Psoas muscle (tissue), 8 donors: Measurements from ENCODE around the gene ADAMTSL5. TPM values are rescaled to one million over a fixed set of nuclear protein-coding genes. Genes with fewer than 3 reads are reported as not detected.
A peak's percentile ranks its signal among the peaks of the same experiment; 100 is the strongest.
"Not testable (repeated sequence)": the region's sequence is repeated elsewhere in the genome, so short reads cannot be mapped to it uniquely, and the experiment has no call there.

Experiments used
- ATAC-seq, 4 donors: fragments of 200-7000 bp; cut with Tn5 transposase; one replicate each; pipeline ENCODE4 v1.9.1; 2020; ENCODE audit warnings: moderate library complexity in 3 of 4, mild to moderate bottlenecking in 2 of 4
- DNase-seq, 2 donors: peaks; one replicate each; pipeline ENCODE4 v3.0.0-alpha.2; 2020
- H3K27ac ChIP-seq: fragments of 200-600 bp; one replicate; pipeline ENCODE4 v1.8.0; 2022
- H3K27me3 ChIP-seq, 3 donors: fragments of 200-600 bp in 1 of 3; one replicate each; pipeline versions ENCODE4 v1.6.1 to v1.8.0; 2013 to 2022; ENCODE audit warnings: low read length in 2 of 3, mild to moderate bottlenecking in 2 of 3, moderate library complexity in 1 of 3; ENCODE audit not compliant: insufficient read depth in 3 of 3
- H3K36me3 ChIP-seq, 2 donors: fragments of 200-600 bp in 1 of 2; one replicate each; pipeline versions ENCODE4 v1.6.1 to v1.8.0; 2013 to 2022; ENCODE audit warnings: low read depth in 1 of 2, mild to moderate bottlenecking in 1 of 2, moderate library complexity in 1 of 2; ENCODE audit not compliant: insufficient read depth in 1 of 2
- H3K4me1 ChIP-seq: fragments of 200-600 bp; one replicate; pipeline ENCODE4 v1.8.0; 2022
- H3K4me3 ChIP-seq: fragments of 200-600 bp; one replicate; pipeline ENCODE4 v1.8.0; 2022; ENCODE audit warnings: mild to moderate bottlenecking
- H3K9me3 ChIP-seq: fragments of 200-600 bp; one replicate; pipeline ENCODE4 v1.8.0; 2022
- CTCF ChIP-seq: fragments of 200-600 bp; IDR thresholded peaks from one replicate; pipeline ENCODE4 v1.8.0; 2022; ENCODE audit warnings: antibody characterized with exemption
- WGBS, 3 donors: extraction: QIAGEN DNeasy Blood & Tissue Kit; methylation state at CpG; one replicate each; pipeline versions ENCODE4 v1.1.6 to v1.1.7; 2013; 5-methylcytosine and 5-hydroxymethylcytosine counted together
- intact Hi-C, 2 donors: fragments of 100-400 bp; cut with DNase I; formaldehyde crosslinking; loops; one replicate each; pipeline versions ENCODE4 v1.11.0 to v1.14.2; 2022
- polyA plus RNA-seq, 3 donors: library from polyadenylated mRNA; stranded (reverse); fragments of 200-250 nt; gene quantifications; one replicate each; pipeline ENCODE4 v1.2.3, GENCODE V29; 2013
- total RNA-seq, 4 donors: library from RNA; stranded (reverse); fragmentation: NEBNext Ultra II Directional in 2 of 4; extraction: Animal tissue kit (Norgen Biotek cat#: 25700) in 2 of 4; gene quantifications; one replicate each; pipeline versions ENCODE4 v1.2.1 to v1.2.4, GENCODE V29; 2021 to 2023
- donor health status: healthy with polysubstance abuse.
- donor health status: DM: no; HTN: no; CAD: no; lungs with moderate emphysema.
- donor health status: Bipolar disorder and iron deficiency.
- donor health status: healthy.
- donor health status: DM: yes; HTN: yes; CAD: no.
- donor health status: DM: no; HTN: no; CAD: no.
- donor health status: DM: no; HTN: no; CAD: no.
- donor health status: DM: yes; HTN: yes; CAD: no.

The ADAMTSL5 gene
- total and polyA plus RNA-seq, 7 donors = 3.9 to 20.1 (median 12.6) TPM

- DNase-seq (no peak), ATAC-seq (no peak)
- H3K9me3 ChIP-seq = no peaks in the 10 kb centered on the region
- WGBS, 3 donors = 84 to 89% (median 87%) methylated on average over 21 to 36 of the region's 36 CpGs
- TF ChIP-seq CTCF = no peak
- H3K27ac ChIP-seq = no peak overlapping the region
- H3K4me3 ChIP-seq = no peak overlapping the region
- intact Hi-C loops = no loop called here
- peaks cover 9% of the 10 kb centered on the region for H3K4me1 ChIP-seq
- H3K27me3 ChIP-seq = no peaks in the 10 kb centered on the region
- H3K36me3 ChIP-seq = no peaks in the 10 kb centered on the region
Measured at GRCh38 chr19:1481893-1482360, 30.9 kb downstream of the ADAMTSL5 start.

- TF ChIP-seq CTCF = no peak
- Histone ChIP-seq H3K27ac (no peak overlapping the region), H3K9me3 (no peaks in the 10 kb centered on the region), H3K27me3 (no peaks in the 10 kb centered on the region), H3K4me3 (no peak overlapping the region), H3K36me3 (peaks cover 0 to under 1% of the 10 kb centered on the region in 2 donors), H3K4me1 (peaks cover 9% of the 10 kb centered on the region)
- DNase-seq = peak; percentile 13 to 54
- WGBS, 3 donors = 83 to 84% (median 84%) methylated on average over 25 to 26 of the region's 26 CpGs
- no peak for ATAC-seq
- intact Hi-C loops = no loop called here
Measured at GRCh38 chr19:1481224-1481892, 31.5 kb downstream of the ADAMTSL5 start.

- DNase-seq = peak; percentile 93 to 97
- H3K4me1 ChIP-seq = peaks cover 15% of the 10 kb centered on the region
- no peak for TF ChIP-seq CTCF
- peak within 1 kb of the TSS; percentile 96 for H3K4me3 ChIP-seq
- H3K27ac ChIP-seq = peak within 1 kb of the TSS; percentile 75
- 0 to 2% (median 1%) methylated on average over 61 to 71 of the region's 71 CpGs for WGBS, 3 donors
- no peaks in the 10 kb centered on the region for H3K27me3 ChIP-seq
- peaks cover 0 to 18% of the 10 kb centered on the region in 2 donors for H3K36me3 ChIP-seq
- ATAC-seq = peak; percentile 94 to 98 (median 97)
- intact Hi-C loops = no loop called here
- H3K9me3 ChIP-seq = no peaks in the 10 kb centered on the region
Measured at GRCh38 chr19:1478934-1479707, 33.7 kb downstream of the ADAMTSL5 start, which contains the start of gene C19orf25. Gene C19orf25, minus strand, starts transcription at chr19:1479215. Its CDS starts 312 bp downstream, at chr19:1478903.

- intact Hi-C loops, H3K9me3 ChIP-seq, DNase-seq, H3K27ac ChIP-seq, H3K4me3 ChIP-seq, ATAC-seq: not testable (repeated sequence)
- 89 to 91% (median 90%) methylated on average over 9 of the region's 9 CpGs for WGBS, 3 donors
- Histone ChIP-seq H3K27me3 (peaks cover 0 to 15% (median 10%) of the 10 kb centered on the region in 3 donors), H3K36me3 (peaks cover 0 to 18% of the 10 kb centered on the region in 2 donors), H3K4me1 (peaks cover 22% of the 10 kb centered on the region)
Measured at GRCh38 chr19:1477056-1477455, 35.8 kb downstream of the ADAMTSL5 start.
